IMR-90 (cell line): ENCODE results near the gene CDC42BPG. TPM values are rescaled to one million over a fixed set of nuclear protein-coding genes. Genes with fewer than 3 reads are reported as not detected.

Source experiments
- ATAC-seq: fragments of 200-7000 bp; cut with Tn5 transposase; 2 replicates; pipeline ENCODE4 v1.9.1; 2020; ENCODE audit warnings: low read depth, mild to moderate bottlenecking, moderate library complexity
- BruUV-seq: library from RNA; stranded (reverse); fragments of 400-500 nt; replicated peaks from 2 replicates; lab custom pipeline; 2021; lab: Mats Ljungman, UMichigan
- CTCF ChIA-PET: fragments of 300-600 bp; formaldehyde crosslinking; extraction: SDS; loops from one replicate; lab custom pipeline; 2021; ENCODE audit warnings: antibody characterized with exemption; lab: Yijun Ruan, JAX
- POLR2A ChIA-PET: fragments of 300-600 bp; sonication (Branson Sonifier 250); formaldehyde crosslinking; loops from one replicate; lab custom pipeline; 2022; ENCODE audit warnings: antibody characterized with exemption; ENCODE audit not compliant: unreplicated experiment; lab: Charles Lee
- DNase-seq: peaks from one replicate; pipeline ENCODE4 v3.0.0; 2013
- H2AFZ ChIP-seq: replicated peaks from 2 replicates; pipeline ENCODE3; 2013; ENCODE audit warnings: low read length, mild to moderate bottlenecking; ENCODE audit not compliant: poor library complexity
- H2AK5ac ChIP-seq: 2 replicates; pipeline ENCODE4 v1.6.1; 2013; ENCODE audit warnings: low read depth, low read length, inconsistent platforms
- H2AK9ac ChIP-seq: replicated peaks from 2 replicates; pipeline ENCODE3; 2013; ENCODE audit warnings: mild to moderate bottlenecking, low read depth, low read length, moderate library complexity; ENCODE audit not compliant: poor library complexity
- H2BK120ac ChIP-seq: 2 replicates; pipeline ENCODE4 v1.6.1; 2013; ENCODE audit warnings: low read depth, low read length, inconsistent platforms
- H2BK15ac ChIP-seq: 3 replicates; pipeline ENCODE4 v1.6.1; 2013; ENCODE audit warnings: low read depth, low read length, inconsistent platforms
- H2BK20ac ChIP-seq: 2 replicates; pipeline ENCODE4 v1.6.1; 2013; ENCODE audit warnings: low read depth, mild to moderate bottlenecking, inconsistent platforms, low read length, moderate library complexity
- H2BK5ac ChIP-seq: 2 replicates; pipeline ENCODE4 v1.6.1; 2013; ENCODE audit warnings: mild to moderate bottlenecking, low read depth, low read length, inconsistent platforms; ENCODE audit not compliant: poor library complexity, severe bottlenecking
- H3K14ac ChIP-seq: replicated peaks from 2 replicates; pipeline ENCODE4 v1.6.1; 2013; ENCODE audit warnings: low read depth, low read length, inconsistent platforms
- H3K18ac ChIP-seq: 2 replicates; pipeline ENCODE4 v1.6.1; 2013; ENCODE audit warnings: low read depth, low read length, control low read depth
- H3K23ac ChIP-seq: 2 replicates; pipeline ENCODE4 v1.6.1; 2013; ENCODE audit warnings: low read depth, low read length, inconsistent platforms
- H3K27ac ChIP-seq: 2 replicates; pipeline ENCODE4 v1.5.1; 2013; ENCODE audit warnings: mild to moderate bottlenecking, control low read depth, low read length; ENCODE audit not compliant: insufficient read depth
- H3K27me3 ChIP-seq: 2 replicates; pipeline ENCODE4 v1.6.1; 2013; ENCODE audit warnings: low read length; ENCODE audit not compliant: control insufficient read depth, insufficient read depth
- H3K36me3 ChIP-seq: 2 replicates; pipeline ENCODE4 v1.6.1; 2013; ENCODE audit warnings: low read length, mixed read lengths; ENCODE audit not compliant: control insufficient read depth, insufficient read depth
- H3K4ac ChIP-seq: 2 replicates; pipeline ENCODE4 v1.6.1; 2013; ENCODE audit warnings: low read depth, low read length, inconsistent platforms
- H3K4me1 ChIP-seq: 2 replicates; pipeline ENCODE4 v1.6.1; 2013; ENCODE audit warnings: low read length, mixed read lengths; ENCODE audit not compliant: control insufficient read depth, insufficient read depth
- H3K4me2 ChIP-seq: 2 replicates; pipeline ENCODE4 v1.6.1; 2013; ENCODE audit warnings: low read depth, mild to moderate bottlenecking, control low read depth, low read length, moderate library complexity
- H3K4me3 ChIP-seq: 2 replicates; pipeline ENCODE4 v1.5.1; 2013; ENCODE audit warnings: low read depth, mild to moderate bottlenecking, control low read depth, low read length, moderate library complexity; ENCODE audit not compliant: insufficient read depth
- H3K56ac ChIP-seq: 2 replicates; pipeline ENCODE4 v1.6.1; 2013; ENCODE audit warnings: low read length, inconsistent platforms; ENCODE audit not compliant: insufficient read depth; ENCODE audit errors: extremely low read depth
- H3K79me1 ChIP-seq, 2 experiments: 2 replicates each; pipeline ENCODE4 v1.6.1; 2013; ENCODE audit warnings: low read length in 2 of 2, inconsistent platforms in 1 of 2, low read depth in 1 of 2
- H3K9ac ChIP-seq: 2 replicates; pipeline ENCODE4 v1.6.1; 2013; ENCODE audit warnings: low read depth, low read length, control low read depth
- H3K9me1 ChIP-seq: 2 replicates; pipeline ENCODE4 v1.6.1; 2013; ENCODE audit warnings: low read length, inconsistent platforms; ENCODE audit not compliant: insufficient read depth
- H3K9me3 ChIP-seq: 2 replicates; pipeline ENCODE4 v1.6.1; 2013; ENCODE audit warnings: low read length; ENCODE audit not compliant: control insufficient read depth, insufficient read depth
- H4K20me1 ChIP-seq: 2 replicates; pipeline ENCODE4 v1.6.1; 2013; ENCODE audit warnings: low read length, inconsistent platforms; ENCODE audit not compliant: insufficient read depth
- H4K5ac ChIP-seq: 2 replicates; pipeline ENCODE4 v1.6.1; 2013; ENCODE audit warnings: mild to moderate bottlenecking, low read depth, low read length, control low read depth
- H4K8ac ChIP-seq, 2 experiments: 2 replicates each; pipeline ENCODE4 v1.6.1; 2013; ENCODE audit warnings: low read depth in 2 of 2, low read length in 2 of 2, control low read depth in 1 of 2, inconsistent platforms in 1 of 2
- H4K91ac ChIP-seq: 2 replicates; pipeline ENCODE4 v1.6.1; 2013; ENCODE audit warnings: low read depth, low read length, inconsistent platforms; ENCODE audit not compliant: insufficient read depth
- BHLHE40 ChIP-seq: fragments of 150-350 bp; IDR thresholded peaks from 2 replicates; pipeline ENCODE4 v1.6.1; 2016; ENCODE audit warnings: mild to moderate bottlenecking, low read depth, low read length
- CEBPB ChIP-seq: IDR thresholded peaks from 2 replicates; pipeline ENCODE4 v1.6.1; 2012; ENCODE audit warnings: low read depth, low read length, improper control_type of control experiment
- CHD1 ChIP-seq: IDR thresholded peaks from 2 replicates; pipeline ENCODE4 v1.6.1; 2012; ENCODE audit warnings: low read depth, low read length, improper control_type of control experiment
- CTCF ChIP-seq: conservative IDR thresholded peaks from 2 replicates; pipeline ENCODE4 v1.5.1; 2012; ENCODE audit warnings: mild to moderate bottlenecking, low read depth, low read length, improper control_type of control experiment
- ELK1 ChIP-seq: fragments of 150-350 bp; IDR thresholded peaks from 2 replicates; pipeline ENCODE4 v1.6.1; 2016; ENCODE audit warnings: low read depth, mild to moderate bottlenecking, low read length, moderate library complexity, borderline replicate concordance
- FOS ChIP-seq: fragments of 150-350 bp; IDR thresholded peaks from 2 replicates; pipeline ENCODE4 v1.6.1; 2016; ENCODE audit warnings: low read depth, low read length
- MAFK ChIP-seq: IDR thresholded peaks from 2 replicates; pipeline ENCODE4 v1.6.1; 2012; ENCODE audit warnings: low read depth, low read length, improper control_type of control experiment
- MXI1 ChIP-seq: IDR thresholded peaks from 2 replicates; pipeline ENCODE4 v1.6.1; 2012; ENCODE audit warnings: low read depth, mild to moderate bottlenecking, low read length, moderate library complexity, borderline replicate concordance
- NFE2L2 ChIP-seq: fragments of 150-350 bp; IDR thresholded peaks from 2 replicates; pipeline ENCODE4 v1.6.1; 2016; ENCODE audit warnings: low read depth, mild to moderate bottlenecking, low read length
- POLR2A ChIP-seq: IDR thresholded peaks from 2 replicates; pipeline ENCODE4 v1.6.1; 2012; ENCODE audit warnings: mild to moderate bottlenecking, low read depth, low read length
- RAD21 ChIP-seq: IDR thresholded peaks from 2 replicates; pipeline ENCODE4 v1.6.1; 2012; ENCODE audit warnings: low read length, improper control_type of control experiment
- RCOR1 ChIP-seq: IDR thresholded peaks from 2 replicates; pipeline ENCODE4 v1.6.1; 2012; ENCODE audit warnings: mild to moderate bottlenecking, low read length, improper control_type of control experiment; ENCODE audit not compliant: insufficient replicate concordance
- SMC3 ChIP-seq: fragments of 150-350 bp; IDR thresholded peaks from 2 replicates; pipeline ENCODE4 v1.6.1; 2016; ENCODE audit warnings: low read depth, mild to moderate bottlenecking, antibody characterized with exemption, low read length, moderate library complexity
- USF2 ChIP-seq: fragments of 150-350 bp; IDR thresholded peaks from 2 replicates; pipeline ENCODE4 v1.6.1; 2017; ENCODE audit warnings: mild to moderate bottlenecking, antibody characterized with exemption, low read length, low read depth
- WGBS, 2 experiments: methylation state at CpG; one replicate each; pipeline versions ENCODE4 v1.1.5 to v1.1.7; 2013; ENCODE audit warnings: missing lambda C conversion rate in 2 of 2; ENCODE audit not compliant: insufficient read length in 1 of 2; ENCODE audit errors: extremely low coverage in 2 of 2; 5-methylcytosine and 5-hydroxymethylcytosine counted together
- dilution Hi-C: fragments of 300-500 bp; cut with HindIII; formaldehyde crosslinking; loops from one replicate; pipeline ENCODE4 v1.14.3; 2018; ENCODE audit warnings: low sequenced_read_pairs; ENCODE audit not compliant: unreplicated experiment
- in situ Hi-C: fragments of 300-500 bp; cut with MboI; formaldehyde crosslinking; loops from 3 replicates; pipeline ENCODE4 v1.14.3; 2019; ENCODE audit warnings: low sequenced_read_pairs, inconsistent platforms, mixed read lengths
- intact Hi-C: fragments of 100-400 bp; cut with micrococcal nuclease; formaldehyde crosslinking; loops from 2 replicates; pipeline ENCODE4 v1.10.0; 2022
- polyA plus RNA-seq, 3 experiments: library from polyadenylated mRNA; depleted of rRNA; stranded (reverse); fragments of >200 nt; gene quantifications; 2 replicates each; pipeline ENCODE4 v1.2.3, GENCODE V29; 2012; ENCODE audit warnings: low replicate concordance in 1 of 3
- total RNA-seq: library from RNA; depleted of rRNA; stranded (reverse); fragments of >200 nt; gene quantifications from 2 replicates; pipeline ENCODE4 v1.2.3, GENCODE V29; 2012

CDC42BPG gene
- total and polyA plus RNA-seq, 2 of the 4 experiments (the other 2 are of a cell fraction) = under 0.01 to 0.12 TPM

GRCh38 chr11:64856382-64857227 is 12.2 kb upstream of the CDC42BPG start:
- intact Hi-C loops = no loop called here
- BruUV-seq = no TSS peak
- H3K4me3 ChIP-seq = no peak overlapping the region
- TF ChIP-seq SMC3 (0 out of 2 replicates have a peak, but pooled peaks have one; percentile 14), CTCF (peak; percentile 20; the same call in 1 of the 2 replicates), CEBPB (peak; percentile 97), NFE2L2 (no peak), RAD21 (peak; percentile 21; the same call in 1 of the 2 replicates), USF2 (peak; percentile 32; the same call in 1 of the 2 replicates), CHD1 (no peak), MXI1 (no peak), ELK1 (no peak), BHLHE40 (0 out of 2 replicates have a peak, but pooled peaks have one; percentile 6), FOS (peak; percentile 82), POLR2A (no peak), MAFK (no peak), RCOR1 (no peak)

More at GRCh38 chr11:64856382-64857227, 12.2 kb upstream of the CDC42BPG start:
- peak overlapping the region; percentile 95 for H2BK120ac ChIP-seq
- H4K5ac ChIP-seq = no peak overlapping the region
- peak; percentile 85 for DNase-seq
- H2BK20ac ChIP-seq = peak overlapping the region; percentile 69
- H3K4me2 ChIP-seq = no peak overlapping the region
- dilution Hi-C loops = no loop called here
- H3K4me1 ChIP-seq = peaks cover 27% of the 10 kb centered on the region
- peak overlapping the region; percentile 99 for H2BK15ac ChIP-seq
- no peak overlapping the region for H3K9ac ChIP-seq
- H3K4ac ChIP-seq = peak overlapping the region; percentile 99
- H3K27me3 ChIP-seq = no peaks in the 10 kb centered on the region
- peak overlapping the region; percentile 74 for H2AFZ ChIP-seq
- peak overlapping the region; percentile 78 to 96; a peak in 3 of 4 replicates for H4K8ac ChIP-seq
- H3K79me1 ChIP-seq = peaks cover 28 to 86% of the 10 kb centered on the region in 2 experiments
- ChIA-PET CTCF (no interaction called here), POLR2A (no interaction called here)
- peak overlapping the region; percentile 97 for H4K91ac ChIP-seq
- H2AK5ac ChIP-seq = peak overlapping the region; percentile 100
- H3K18ac ChIP-seq = peak overlapping the region; percentile 2
- ATAC-seq = peak; percentile 28
- no peaks in the 10 kb centered on the region for H3K9me3 ChIP-seq
- 32% methylated on average over 5 of the region's 20 CpGs; no CpG with 5 or more reads in 1 of the 2 experiments for WGBS, 2 experiments
- peak overlapping the region; percentile 74 for H3K27ac ChIP-seq
- peak overlapping the region; percentile 83; the same call in 1 of the 2 replicates for H3K23ac ChIP-seq
- no peak overlapping the region for H3K56ac ChIP-seq
- peak overlapping the region; percentile 85 for H2BK5ac ChIP-seq
- in situ Hi-C loops = no loop called here
- peaks cover 10% of the 10 kb centered on the region for H4K20me1 ChIP-seq
- peak overlapping the region; percentile 93 for H2AK9ac ChIP-seq
- H3K9me1 ChIP-seq = peaks cover 28% of the 10 kb centered on the region
- peak overlapping the region; percentile 98; the same call in 1 of the 2 replicates for H3K14ac ChIP-seq
- peaks cover 52% of the 10 kb centered on the region for H3K36me3 ChIP-seq
